Testis (tissue), 3 donors: ENCODE results near the gene POLDIP2. TPM values are rescaled to one million over a fixed set of nuclear protein-coding genes. Genes with fewer than 3 reads are reported as not detected.

Experiments used
- DNase-seq: peaks from one replicate; pipeline ENCODE4 v3.0.0-alpha.2; 2019
- H3K27ac ChIP-seq, 2 donors: fragments of 200-600 bp; sonication (generic); one replicate each; pipeline ENCODE4 v1.5.1; 2019
- H3K27me3 ChIP-seq: fragments of 200-600 bp; sonication (generic); one replicate; pipeline ENCODE4 v1.5.1; 2019
- H3K36me3 ChIP-seq: fragments of 200-600 bp; sonication (generic); one replicate; pipeline ENCODE4 v1.5.1; 2017; ENCODE audit warnings: low read depth; ENCODE audit errors: missing control alignments
- H3K4me1 ChIP-seq: fragments of 200-600 bp; sonication (generic); one replicate; pipeline ENCODE4 v1.5.1; 2019
- H3K4me3 ChIP-seq, 2 donors: fragments of 200-600 bp; sonication (generic); one replicate each; pipeline ENCODE4 v1.5.1; 2017 to 2019
- H3K9me3 ChIP-seq: fragments of 200-600 bp; sonication (generic); one replicate; pipeline ENCODE4 v1.5.1; 2017
- CTCF ChIP-seq, 3 experiments: fragments of 450-650 bp in 2 of 3; fragments of 200-600 bp in 1 of 3; sonication (generic) in 1 of 3; IDR thresholded peaks; one replicate each; pipeline ENCODE4 v1.5.1; 2016 to 2019; ENCODE audit warnings: antibody characterized with exemption in 3 of 3, mild to moderate bottlenecking in 2 of 3, moderate library complexity in 1 of 3
- POLR2A ChIP-seq: fragments of 450-650 bp; IDR thresholded peaks from one replicate; pipeline ENCODE4 v1.6.1; 2017; ENCODE audit warnings: antibody characterized with exemption, mild to moderate bottlenecking, moderate library complexity
- WGBS, 2 donors: methylation state at CpG; one replicate each; pipeline ENCODE4 v1.1.5; 2018; 5-methylcytosine and 5-hydroxymethylcytosine counted together
- intact Hi-C: fragments of 100-400 bp; cut with DNase I; formaldehyde crosslinking; loops from one replicate; pipeline ENCODE4 v1.15.1; 2023; ENCODE audit warnings: low total_unique reads
- polyA plus RNA-seq: library from polyadenylated mRNA; stranded (reverse); fragments of 350-450 nt; fragmentation: Illumina TruSeq; extraction: RNeasy Lipid Tissue Mini Kit (QIAGEN cat#74804); gene quantifications from one replicate; pipeline ENCODE4 v1.2.3, GENCODE V29; 2014; ENCODE audit warnings: low read depth, low replicate concordance; ENCODE audit not compliant: insufficient read depth
- total RNA-seq, 2 donors: library from RNA; depleted of rRNA; stranded (reverse); fragments of >200 nt; gene quantifications; one replicate each; pipeline ENCODE4 v1.2.3, GENCODE V29; 2016

POLDIP2 gene
- total and polyA plus RNA-seq, 3 donors from 2014 or later = 139 to 154 (median 143) TPM

- intact Hi-C loops = no loop called here
Measured at GRCh38 chr17:28371245-28372202, 14.2 kb upstream of the POLDIP2 start, which contains the start of gene SARM1. Gene SARM1, plus strand, starts transcription at chr17:28371694. Its CDS starts 339 bp downstream, at chr17:28372033.

GRCh38 chr17:28370744-28371103 lies 13.4 kb upstream of the POLDIP2 start:
- H3K9me3 ChIP-seq = no peaks in the 10 kb centered on the region
- peak overlapping the region; percentile 7 to 58 for H3K27ac ChIP-seq
- no peak for TF ChIP-seq POLR2A
- no peak for TF ChIP-seq CTCF (IDR thresholded peaks at IDR 0.05)
- H3K4me1 ChIP-seq = peaks cover 28% of the 10 kb centered on the region
- intact Hi-C loops = no loop called here
- H3K36me3 ChIP-seq = no peaks in the 10 kb centered on the region
- H3K4me3 ChIP-seq = no peak overlapping the region
- DNase-seq = no peak
- H3K27me3 ChIP-seq = no peaks in the 10 kb centered on the region
- 47 to 63% methylated on average over 1 of the region's 1 CpG for WGBS, 2 donors

More at GRCh38 chr17:28371245-28372202, 14.2 kb upstream of the POLDIP2 start, which contains the start of gene SARM1:
- TF ChIP-seq POLR2A = no peak
- no peak for TF ChIP-seq CTCF (IDR thresholded peaks at IDR 0.05)
- peaks cover 28% of the 10 kb centered on the region for H3K4me1 ChIP-seq
- DNase-seq = peak; percentile 86
- peak within 1 kb of the TSS; percentile 45 to 51 for H3K4me3 ChIP-seq
- H3K27me3 ChIP-seq = no peaks in the 10 kb centered on the region
- no peaks in the 10 kb centered on the region for H3K36me3 ChIP-seq
- no peaks in the 10 kb centered on the region for H3K9me3 ChIP-seq
- H3K27ac ChIP-seq = peak within 1 kb of the TSS; percentile 7 to 58
- WGBS, 2 donors = 1% methylated on average over 42 to 79 of the region's 80 CpGs

GRCh38 chr17:28370035-28370743 lies 12.9 kb upstream of the POLDIP2 start, which contains the start of gene VTN:
Gene VTN, minus strand, starts transcription at chr17:28370307. Its CDS starts 104 bp downstream, at chr17:28370203.
- Histone ChIP-seq H3K27ac (peak within 1 kb of the TSS; percentile 7 to 58), H3K4me1 (peaks cover 28% of the 10 kb centered on the region), H3K36me3 (no peaks in the 10 kb centered on the region), H3K9me3 (no peaks in the 10 kb centered on the region), H3K4me3 (peak within 1 kb of the TSS; percentile 45 to 51), H3K27me3 (no peaks in the 10 kb centered on the region)
- intact Hi-C loops = no loop called here
- WGBS, 2 donors = 30 to 50% methylated on average over 8 of the region's 8 CpGs
- peak; percentile 59 for DNase-seq
- TF ChIP-seq CTCF (IDR thresholded peaks at IDR 0.05) = no peak

- TF ChIP-seq CTCF (IDR thresholded peaks at IDR 0.05) = no peak
- no peak for TF ChIP-seq POLR2A
- no peak for DNase-seq
- Histone ChIP-seq H3K4me1 (peaks cover 28% of the 10 kb centered on the region), H3K9me3 (no peaks in the 10 kb centered on the region), H3K27me3 (no peaks in the 10 kb centered on the region), H3K36me3 (no peaks in the 10 kb centered on the region), H3K4me3 (no peak overlapping the region), H3K27ac (no peak overlapping the region)
- WGBS, 2 donors = 65 to 79% methylated on average over 9 to 10 of the region's 10 CpGs
- intact Hi-C loops = no loop called here
Measured at GRCh38 chr17:28369684-28370034, 12.3 kb upstream of the POLDIP2 start.
